PFSK-1 (cell line): Measurements from ENCODE around the gene RPL5.

Experiments used
- FOXP2 ChIP-seq: optimal IDR thresholded peaks from 2 replicates; pipeline ENCODE3; 2011; ENCODE audit warnings: borderline replicate concordance, control low read depth, inconsistent platforms; ENCODE audit not compliant: insufficient read depth; ENCODE audit errors: extremely low read length, extremely low read depth
- POLR2AphosphoS5 ChIP-seq: IDR thresholded peaks from 2 replicates; pipeline ENCODE4 v1.6.1; 2012; ENCODE audit warnings: low read depth, mild to moderate bottlenecking, control low read depth, low read length, moderate library complexity
- REST ChIP-seq, 2 experiments: IDR thresholded peaks; 2 replicates each; pipeline versions ENCODE4 v1.6.1 to v1.8.0; 2011 to 2012; ENCODE audit warnings: low read depth in 2 of 2, low read length in 2 of 2, control low read depth in 1 of 2, inconsistent platforms in 1 of 2, mild to moderate bottlenecking in 1 of 2, moderate library complexity in 1 of 2; ENCODE audit not compliant: insufficient read depth in 1 of 2
- SIN3A ChIP-seq: IDR thresholded peaks from 2 replicates; pipeline ENCODE4 v1.6.1; 2012; ENCODE audit warnings: mild to moderate bottlenecking, low read length, moderate library complexity, borderline replicate concordance; ENCODE audit not compliant: insufficient read depth
- TAF1 ChIP-seq: IDR thresholded peaks from 2 replicates; pipeline ENCODE4 v1.6.1; 2012; ENCODE audit warnings: low read length, control low read depth, borderline replicate concordance; ENCODE audit not compliant: insufficient read depth

GRCh38 chr1:92804721-92805201, 27.1 kb upstream of the RPL5 start:
- TF ChIP-seq POLR2AphosphoS5 (no peak), REST (IDR thresholded peaks at IDR 0.05; ENCODE audit: insufficient read depth in 1 of 2, low read depth in 2 of 2, low read length in 2 of 2) (no peak), SIN3A (no peak), TAF1 (no peak), FOXP2 (no peak)
